ENCODE results near the gene TTLL12.

TTLL12 gene

DNA sequence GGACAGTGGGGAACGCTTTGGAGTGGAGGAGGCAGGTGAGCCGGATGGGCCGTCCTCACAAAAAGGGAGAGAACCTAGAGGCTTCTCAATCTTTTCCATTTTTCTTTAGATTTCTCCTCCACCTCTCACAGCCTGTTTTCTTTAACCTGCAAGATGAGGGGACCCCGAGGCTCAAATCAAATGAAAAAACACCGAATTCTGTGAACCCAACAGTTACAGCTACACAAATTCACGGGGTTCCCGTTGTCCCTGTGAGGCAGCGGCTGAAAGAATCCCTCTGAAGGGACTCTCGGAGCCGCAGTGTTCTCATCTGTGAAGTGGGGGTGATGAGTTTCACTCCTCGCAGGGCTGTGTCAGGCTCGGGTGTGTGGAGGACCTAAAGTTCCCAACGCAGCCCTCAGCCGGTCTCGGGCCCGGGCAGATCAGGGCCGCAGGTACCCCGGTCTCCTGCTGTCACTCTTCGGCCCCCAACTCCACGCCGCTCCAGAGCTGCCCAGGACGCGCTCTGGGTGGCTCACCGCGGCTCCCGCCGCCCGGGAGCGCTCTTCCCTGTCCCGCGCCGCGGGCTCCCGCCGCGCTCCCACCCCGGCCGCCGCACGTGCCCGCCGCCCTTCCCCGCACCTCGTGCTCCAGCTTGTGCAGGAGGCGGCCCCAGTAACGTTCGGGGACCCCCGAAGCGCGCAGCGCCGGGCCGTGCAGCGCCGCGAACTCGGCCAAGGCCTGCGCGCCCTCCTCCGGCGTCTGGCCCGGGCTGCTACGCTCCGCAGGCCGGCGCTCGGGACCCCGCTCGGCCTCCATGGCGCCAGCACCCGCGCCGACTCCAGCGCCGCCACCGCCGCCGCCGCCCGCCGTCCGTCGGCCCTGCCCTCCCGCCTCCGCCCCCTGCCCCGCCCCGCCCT is at the start of gene TTLL12:
Gene TTLL12 (minus strand): TSS at position 863 of the 899 bp plus-strand sequence. CDS start 65 bp downstream, at position 798.
- peak; percentile 62 for DNase-seq

DNA sequence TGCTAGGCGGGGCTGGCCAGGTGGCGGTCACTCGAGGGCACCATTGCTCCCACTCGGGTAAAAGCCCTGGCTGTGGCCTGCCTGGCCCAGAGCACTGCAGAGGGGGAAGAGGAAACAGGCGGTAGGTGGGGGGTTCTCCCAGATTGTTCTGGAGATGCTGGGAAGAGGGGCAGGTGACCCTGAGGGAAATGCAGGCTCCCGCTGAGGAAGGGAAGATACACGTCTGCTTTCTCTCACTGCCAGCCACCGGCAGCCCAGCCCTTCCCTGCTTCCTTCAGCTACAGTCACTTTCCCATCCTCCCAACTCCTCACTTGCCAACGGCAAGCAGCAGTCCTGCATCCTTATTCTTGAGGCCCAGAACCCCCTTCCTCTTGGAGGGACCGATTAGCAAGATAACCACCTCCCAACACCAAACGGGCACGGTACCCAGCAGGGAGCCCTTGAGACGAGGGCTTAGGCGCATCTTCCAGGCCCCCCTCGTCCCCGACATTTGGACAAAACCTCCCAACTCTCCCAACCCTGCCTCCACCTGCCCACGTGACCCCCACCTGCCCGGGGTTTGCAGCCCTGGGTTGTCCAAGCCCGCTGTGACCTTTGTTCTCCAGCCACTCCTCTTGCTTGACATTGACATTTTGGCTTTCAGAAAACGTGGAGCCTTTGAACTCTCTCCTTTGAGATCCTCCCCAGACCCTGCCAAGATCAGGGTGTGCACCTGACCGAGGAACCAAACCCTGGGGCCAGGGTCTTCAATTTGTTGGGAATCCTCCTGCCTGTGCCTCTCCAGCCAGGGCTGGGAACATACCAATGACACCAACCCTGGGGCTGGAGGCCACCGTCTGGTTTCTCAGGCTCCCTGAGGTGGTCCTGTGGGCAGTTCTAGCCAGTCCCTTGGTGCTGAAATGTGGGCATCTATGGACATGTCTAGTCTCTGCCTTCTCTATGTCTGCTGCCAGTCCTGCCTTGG is 48.8 kb upstream of the TTLL12 start:
- DNase-seq = no peak

DNA sequence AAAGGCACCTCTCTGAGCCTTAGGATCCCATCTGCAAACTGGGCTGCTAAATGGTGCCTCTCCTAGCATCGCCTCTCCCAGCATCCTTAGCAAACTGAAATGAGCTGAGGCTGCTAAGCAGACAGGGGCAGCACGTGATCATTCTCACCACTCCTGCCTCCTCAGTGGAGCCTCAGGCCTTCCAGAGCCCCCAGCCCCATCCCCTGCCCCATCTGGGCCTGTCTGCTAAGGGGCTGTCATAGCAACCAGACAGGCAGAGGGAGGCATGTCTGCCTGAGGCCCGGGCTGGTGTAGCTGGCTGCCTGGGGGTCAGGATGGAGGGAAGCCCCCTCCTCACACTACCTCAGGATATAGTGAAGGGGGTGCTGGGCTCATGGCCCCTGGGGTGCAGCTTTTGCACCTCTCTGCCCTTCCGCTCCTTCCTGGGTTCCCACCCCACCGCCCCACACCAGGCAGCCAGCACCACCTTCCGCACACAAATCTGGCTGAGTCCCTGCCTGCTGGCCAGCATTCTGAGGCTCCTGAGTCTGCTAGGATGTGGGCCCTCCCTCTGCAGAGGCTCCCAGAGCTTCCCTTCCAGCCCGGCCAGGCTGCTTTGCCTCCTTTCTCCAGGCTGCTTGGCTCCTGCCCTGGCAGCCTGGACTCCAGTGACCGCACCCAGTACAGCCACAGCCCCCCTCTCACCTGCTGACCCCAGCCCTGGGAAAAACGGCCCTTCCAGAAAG is 47.5 kb upstream of the TTLL12 start:
- no peak for DNase-seq

DNA sequence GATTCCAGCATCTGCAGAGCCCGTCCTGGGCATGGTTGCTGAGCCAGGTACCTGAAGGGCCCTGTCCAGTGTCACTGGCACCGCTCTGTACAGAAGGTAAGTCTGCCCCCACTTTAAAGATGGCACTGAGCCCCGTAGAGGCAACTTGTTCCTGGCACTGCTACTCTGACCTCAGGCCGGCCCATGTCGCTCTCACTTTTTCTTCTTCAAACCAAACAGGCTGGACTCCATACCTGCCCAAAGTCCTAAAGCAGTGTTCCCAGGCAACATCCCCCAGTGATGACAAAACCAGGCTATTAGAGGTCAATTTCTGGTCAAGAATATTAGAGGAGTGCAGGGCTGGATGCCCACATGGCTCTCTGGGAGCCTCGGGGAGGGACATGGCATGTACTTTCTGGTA is 46.6 kb upstream of the TTLL12 start:
- no peak for DNase-seq

DNA sequence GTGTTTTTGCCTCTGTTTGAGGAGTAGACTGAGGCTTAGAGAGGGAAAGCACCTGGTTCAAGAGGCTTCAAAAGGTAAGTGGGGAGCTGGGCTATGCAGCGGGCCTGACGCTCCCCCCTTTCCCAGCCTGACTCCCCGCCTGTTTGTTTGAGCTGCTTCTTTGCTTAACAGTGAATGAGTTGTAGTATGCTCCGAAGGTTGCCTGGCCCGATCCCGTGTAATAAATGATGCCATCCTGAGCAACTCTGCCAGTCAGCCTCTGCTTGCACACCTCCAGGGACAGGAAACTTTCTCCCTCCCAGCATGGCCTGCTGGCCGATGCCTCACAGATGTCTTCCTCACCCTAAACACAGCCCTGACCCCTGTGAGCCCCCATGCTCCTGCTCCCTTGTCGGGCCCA is 45.5 kb upstream of the TTLL12 start:
- DNase-seq = no peak

DNA sequence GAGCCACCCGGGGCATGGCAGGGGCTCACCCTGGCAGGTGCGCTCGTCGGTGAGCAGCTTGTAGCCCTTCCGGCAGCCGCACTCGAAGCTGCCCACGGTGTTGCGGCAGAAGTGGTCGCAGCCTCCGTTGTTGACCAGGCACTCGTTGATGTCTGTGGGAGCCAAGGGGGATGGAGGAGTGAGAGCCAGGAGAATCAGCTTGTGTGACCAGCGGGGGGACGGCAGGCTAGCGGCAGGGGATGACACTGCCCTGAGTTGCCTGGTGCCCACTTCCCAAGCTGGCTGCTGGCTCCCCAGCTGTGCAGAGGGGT is 44.7 kb upstream of the TTLL12 start:
- DNase-seq = no peak

DNA sequence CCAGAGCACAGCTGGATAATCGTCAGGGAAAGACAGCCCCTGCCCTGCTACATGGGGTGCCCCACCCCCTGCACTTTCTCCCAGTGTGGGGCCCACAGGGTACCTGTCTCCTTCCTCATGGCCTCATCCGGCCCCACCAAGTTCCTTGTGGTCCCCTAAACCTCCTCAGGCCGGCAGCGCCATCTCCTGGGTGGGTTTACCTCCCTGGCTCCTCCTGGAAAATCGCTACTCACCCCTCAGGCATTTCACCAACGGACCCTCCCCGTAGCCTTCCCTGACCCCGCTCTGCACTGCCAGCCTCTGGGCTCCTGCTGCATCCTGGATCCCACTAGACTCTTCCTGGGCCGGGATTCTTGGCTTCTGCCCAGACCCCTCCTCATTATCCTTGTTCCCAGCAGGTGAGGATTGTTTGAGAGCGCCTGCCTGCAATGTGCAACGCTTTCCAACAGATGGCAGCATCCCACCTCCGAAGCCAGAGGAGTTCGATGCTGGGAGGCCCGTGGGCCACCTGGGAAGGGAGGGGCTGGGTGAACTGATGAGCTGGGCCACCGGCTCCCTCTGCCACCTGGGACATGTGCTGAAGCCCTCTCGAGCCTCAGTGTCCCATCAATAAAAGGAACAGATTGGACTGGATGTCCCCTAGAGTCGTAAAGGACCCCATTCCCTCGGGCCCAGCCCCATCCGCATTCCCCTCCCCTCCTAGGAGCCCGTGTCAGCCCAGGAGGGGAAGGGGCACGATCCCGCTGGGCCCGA is 44.2 kb upstream of the TTLL12 start:
- peak; percentile 42 for DNase-seq

DNA sequence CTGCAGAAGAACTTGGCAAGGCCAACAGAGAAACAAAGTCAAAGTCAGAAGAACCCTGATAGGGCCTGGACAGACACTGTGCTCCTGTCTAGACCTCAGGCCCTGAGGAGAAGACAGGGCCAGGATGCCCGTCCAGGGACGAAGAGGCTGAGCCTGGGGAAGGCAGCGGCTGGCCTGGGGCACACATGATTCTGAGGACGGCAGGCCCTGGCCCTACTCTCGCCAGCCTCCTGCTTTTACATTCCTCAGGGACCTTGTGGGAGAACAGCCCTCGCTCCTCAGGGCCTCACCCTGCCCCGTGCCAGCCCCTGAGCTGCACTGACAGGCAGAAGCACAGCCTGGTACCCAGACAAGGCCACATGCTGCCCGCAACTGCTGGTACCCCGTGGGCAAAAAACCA is 43.6 kb upstream of the TTLL12 start:
- DNase-seq = no peak

DNA sequence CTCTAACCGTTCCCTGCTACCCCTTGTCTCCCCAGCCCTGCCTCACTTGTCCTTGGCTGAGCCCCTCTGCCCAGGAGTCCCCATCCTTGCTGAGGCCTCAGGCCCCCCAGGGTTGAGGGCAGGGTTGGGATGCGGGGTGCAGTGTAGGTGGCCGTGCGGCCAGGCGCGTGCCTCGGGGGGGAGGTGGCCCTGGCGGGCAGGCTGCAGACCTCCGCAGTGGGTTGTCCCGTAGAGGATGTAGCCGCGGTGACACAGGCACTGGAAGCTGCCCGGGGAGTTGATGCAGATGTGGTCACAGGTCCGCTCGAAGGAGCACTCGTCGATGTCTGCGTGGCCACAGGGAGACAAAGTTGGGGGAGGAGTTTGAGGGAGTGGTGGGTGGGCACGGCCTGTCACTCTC is 41.9 kb upstream of the TTLL12 start:
- DNase-seq = no peak

DNA sequence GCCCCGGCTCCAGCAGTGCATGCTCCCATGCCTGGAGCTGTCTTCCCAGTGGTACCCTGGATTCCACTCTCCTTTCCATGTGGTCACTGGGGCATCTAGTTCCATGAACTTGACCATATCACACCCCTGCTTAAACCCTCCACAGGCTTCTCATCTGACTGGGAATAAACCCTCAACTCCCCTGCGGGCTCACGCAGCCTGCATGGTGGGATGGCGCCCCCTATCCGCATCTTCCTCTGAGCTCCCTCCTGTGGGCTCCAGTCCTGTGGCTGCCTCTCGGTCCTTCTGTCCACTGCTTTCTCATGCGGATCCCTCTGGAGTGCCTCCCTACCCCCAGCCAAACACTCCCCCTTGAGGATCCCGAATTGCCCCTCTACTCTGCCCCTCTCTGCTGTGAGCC is 41.4 kb upstream of the TTLL12 start:
- DNase-seq = peak; percentile 27

DNA sequence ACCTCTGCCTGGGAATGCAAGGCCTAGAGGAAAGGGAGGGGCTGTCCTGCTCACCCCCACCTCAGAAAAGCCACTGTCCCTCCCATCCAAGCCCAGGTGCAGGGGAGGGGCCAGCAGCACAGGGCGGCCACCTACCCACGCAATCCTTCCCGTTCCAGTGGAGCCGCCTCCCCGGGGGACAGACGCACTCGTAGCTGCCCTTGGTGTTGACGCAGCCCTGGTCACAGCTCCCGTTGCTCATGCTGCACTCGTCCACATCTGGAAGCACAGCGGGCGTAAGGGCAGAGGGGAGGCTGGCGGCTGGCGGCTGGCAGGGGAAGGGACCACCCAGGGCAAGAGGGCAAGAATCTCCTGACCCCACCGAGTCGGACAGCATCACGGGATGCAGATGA is 40.3 kb upstream of the TTLL12 start:
- DNase-seq = no peak

DNA sequence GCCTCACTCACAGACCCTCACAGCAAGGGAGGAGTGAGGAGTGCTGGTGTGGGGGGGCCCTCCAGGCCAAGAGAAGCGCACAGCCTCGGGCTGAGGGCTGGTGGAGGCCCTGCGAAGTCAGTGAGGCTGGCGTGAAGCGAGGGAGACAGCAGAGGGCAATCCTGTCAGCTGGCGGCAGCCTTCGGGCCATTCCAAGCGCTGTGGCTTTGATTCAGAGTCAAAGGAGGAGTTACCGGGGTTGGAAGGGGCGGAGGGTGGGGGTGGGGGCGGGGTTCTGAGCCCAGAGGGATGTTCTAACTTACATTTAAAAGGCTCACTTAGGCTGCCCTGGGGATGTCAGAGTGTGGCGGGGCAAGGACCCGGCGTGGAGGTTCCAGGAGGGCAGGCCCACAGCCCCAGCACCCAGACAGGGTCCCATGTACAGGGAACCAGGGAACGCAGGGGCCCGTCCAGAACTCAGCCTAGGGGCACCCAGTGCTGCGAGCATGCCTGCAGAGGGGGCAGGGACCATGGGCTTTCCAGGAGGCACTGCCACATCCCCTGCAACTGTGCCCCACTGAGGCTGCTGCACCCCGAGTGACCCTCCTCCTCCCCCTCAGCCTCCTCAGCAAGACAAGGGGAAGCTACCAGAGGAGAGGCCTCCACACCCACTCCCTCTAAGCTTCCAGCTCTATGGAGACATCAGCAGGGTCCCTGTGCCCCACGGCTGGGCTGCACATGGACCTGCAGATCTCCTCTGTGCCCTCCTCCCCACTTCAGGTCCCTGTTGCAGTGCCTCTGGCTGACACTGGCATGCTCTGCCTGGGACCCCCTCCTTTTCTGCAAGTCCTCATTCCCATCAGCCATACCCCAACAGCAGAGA is 39.7 kb upstream of the TTLL12 start:
- DNase-seq = peak; percentile 55

DNA sequence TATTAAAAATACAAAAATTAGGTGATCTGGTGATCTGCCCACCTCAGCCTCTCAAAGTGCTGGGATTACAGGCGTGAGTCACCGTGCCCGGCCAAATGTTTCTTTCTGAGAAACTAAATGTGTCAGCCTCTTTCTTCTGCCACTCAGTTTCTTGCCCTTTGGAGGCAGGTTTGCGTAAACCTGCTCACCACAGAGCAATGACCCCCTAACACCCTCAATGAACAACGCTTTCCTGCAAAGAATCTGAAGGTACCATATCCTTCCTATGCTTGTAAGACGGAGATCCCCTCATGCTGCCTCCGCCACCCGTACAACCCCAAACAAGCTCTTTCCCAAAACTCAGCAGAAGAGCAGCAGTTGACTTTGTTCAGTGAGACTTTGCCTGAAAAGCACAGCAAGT is 38.7 kb upstream of the TTLL12 start:
- DNase-seq = no peak

DNA sequence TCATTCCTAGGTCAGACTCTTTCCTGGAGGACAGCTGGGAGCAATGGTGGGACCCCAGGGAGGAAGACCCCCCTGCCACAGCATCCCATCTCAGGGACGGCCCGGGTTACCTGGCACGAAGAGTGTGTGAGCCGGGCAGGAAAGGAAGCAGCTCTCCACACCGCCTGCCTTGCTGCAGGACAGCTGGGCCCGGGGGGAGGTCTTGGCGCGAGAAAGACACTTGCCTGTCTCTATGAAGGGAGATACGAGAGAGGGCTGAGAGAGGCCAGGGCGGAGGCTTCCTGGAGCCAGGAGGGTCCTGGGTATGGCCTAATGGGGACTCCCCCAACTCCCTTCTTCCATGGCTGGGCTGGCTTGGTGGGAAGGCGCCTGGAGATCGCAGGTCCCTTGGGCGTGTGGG is 36.1 kb upstream of the TTLL12 start:
- DNase-seq = no peak

DNA sequence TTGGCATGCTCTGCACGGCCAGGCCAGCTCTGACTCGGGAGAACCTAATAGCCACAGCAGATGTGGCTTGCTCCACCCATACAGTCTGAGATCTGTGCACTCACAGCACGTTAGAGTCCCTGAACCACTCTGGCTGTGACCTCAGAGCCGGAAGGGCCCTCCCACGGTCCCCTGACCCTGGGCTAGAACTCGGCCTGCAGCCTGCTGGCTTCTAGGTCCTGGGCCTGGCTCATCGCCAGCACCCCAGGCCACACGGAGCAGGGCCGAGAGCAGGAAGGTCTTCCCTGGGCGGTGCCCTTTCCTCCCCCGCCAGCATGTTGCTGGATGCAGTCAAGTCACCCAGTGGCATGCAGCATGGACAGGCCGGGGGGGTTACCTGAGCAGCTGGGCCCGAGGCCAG is 35.3 kb upstream of the TTLL12 start:
- no peak for DNase-seq

DNA sequence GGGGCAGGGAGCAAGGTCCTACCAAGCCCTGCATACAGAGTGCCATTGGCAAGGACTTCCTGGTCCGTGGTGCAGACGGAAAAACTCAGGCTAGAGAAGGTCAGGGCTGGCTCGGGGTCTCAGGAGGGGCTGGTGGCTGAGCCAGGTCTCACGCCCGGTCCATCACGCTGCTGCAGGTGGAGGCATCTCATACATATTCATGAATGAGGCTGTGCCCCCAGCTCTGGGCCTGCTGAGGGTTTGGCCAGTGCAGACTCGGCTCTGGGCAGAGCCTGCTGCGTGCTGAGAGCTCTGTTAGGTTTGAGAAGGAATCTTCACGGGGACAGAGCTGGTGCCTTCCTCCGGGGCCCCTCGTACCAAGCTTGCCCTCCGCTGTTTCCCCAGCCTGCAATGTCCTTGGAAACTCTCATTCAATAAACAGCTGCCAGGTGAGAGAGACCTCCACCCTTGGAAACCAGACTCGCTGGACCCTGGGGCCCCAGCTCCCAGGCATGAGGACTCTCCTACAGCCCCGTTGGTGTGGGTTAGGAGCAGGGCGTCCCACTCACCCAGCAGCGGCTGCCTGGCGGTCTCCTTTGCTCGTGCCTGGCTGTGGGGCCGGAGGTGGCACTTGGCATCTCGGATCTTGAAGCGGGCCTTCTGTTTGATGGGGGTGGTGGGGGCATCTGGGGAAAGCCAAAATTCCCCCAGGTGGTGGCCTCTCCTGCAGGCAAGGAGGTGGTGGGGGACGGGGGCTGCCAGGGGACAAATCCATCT is 33.9 kb upstream of the TTLL12 start:
- DNase-seq = no peak

DNA sequence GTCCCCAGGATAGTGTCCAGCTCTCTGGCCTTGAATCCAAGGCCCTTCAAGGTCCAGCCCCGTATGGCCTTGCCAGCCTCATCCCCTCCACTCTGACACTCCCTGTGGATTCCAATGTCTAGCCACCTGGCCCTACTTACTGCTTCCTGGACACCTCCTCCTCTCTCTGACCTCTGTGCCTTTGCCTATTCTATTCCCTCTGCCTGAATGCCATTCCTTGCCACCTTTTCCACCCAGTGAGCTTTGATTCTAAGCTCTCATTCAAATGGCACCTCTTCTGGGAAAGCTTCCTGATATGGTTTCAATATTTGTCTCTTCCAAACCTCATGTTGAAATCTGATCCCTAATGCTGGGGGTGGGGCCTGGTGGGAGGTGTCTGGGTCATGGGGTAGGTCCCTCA is 31.9 kb upstream of the TTLL12 start:
- DNase-seq = no peak

DNA sequence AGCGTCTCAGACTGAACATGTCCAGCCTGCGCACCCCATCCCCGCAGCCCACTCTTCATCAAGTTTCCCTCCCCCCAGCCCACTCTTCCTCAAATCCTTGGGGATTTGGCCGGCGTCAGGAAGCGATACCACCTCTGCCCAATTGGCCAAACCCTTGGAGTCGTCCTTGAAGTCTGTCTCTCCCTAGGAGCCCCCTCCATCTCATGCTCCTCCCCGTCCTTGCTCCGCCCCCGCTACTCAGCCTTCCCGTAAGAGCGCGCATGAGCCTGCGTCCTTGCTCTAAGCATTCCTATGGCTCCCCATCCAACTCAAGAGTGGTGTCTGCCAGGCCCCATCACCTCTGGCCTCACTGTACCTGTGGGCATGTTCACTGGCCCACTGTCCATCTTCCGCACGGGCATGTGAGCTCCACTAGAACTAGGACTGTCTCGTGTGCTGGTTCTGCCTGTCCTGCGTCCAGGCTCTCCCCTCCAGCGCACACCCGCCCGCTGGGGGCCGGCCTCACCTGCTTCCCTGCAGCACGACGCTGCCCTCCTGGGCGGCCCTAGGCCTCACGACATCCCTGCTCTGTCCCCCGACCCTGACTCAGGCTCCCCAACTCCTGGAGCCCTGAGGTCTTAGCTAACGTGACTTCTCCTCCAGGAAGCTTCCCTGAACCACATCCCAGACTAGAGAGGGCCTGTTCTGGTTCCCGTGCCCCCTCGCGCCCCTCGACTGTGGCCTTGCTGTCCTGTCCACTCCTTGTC is 30.5 kb upstream of the TTLL12 start:
- no peak for DNase-seq

DNA sequence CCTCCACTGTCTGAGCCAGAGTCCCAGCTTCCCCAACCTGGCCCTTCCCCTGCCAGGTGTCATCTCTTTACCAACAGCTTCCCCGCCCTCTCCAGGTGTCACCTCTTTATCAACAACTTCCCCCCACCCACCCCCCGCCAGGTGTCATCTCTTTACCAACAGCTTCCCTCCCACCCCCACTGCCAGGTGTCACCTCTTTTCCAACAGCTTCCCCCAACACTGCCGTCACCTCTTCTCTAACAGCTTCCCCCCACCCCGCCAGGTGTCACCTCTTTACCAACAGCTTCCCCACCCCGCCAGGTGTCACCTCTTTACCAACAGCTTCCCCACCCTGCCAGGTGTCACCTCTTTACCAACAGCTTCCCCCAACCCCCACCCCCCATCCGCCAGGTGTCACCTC is 29.8 kb upstream of the TTLL12 start:
- DNase-seq = no peak

DNA sequence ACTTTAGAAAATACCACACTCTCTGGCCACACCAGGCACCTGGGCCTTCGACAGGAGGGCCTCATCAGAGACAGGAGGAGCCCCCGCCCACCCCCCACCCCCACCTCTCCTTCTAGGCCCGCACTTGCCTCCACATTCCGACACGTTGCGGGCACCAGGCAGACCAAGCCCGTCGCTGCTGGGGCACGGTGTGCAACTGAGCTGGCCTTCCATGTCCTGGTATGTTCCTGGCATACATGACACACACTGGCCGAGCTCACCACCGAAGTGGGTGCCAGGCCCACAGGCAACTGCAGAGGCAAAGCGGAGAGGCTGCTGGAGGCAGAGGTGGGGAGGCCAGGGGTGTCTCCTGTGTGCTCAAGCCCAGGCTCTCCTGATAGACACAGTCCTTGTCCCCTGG is 27.0 kb upstream of the TTLL12 start:
- DNase-seq = no peak

Data from EL (cell line).